Stimulated activated CD4-positive, alpha-beta T cell treated with anti-CD3 and anti-CD28 coated beads, TNF-alpha, amount 100 ng/mL, for 48 hours (primary cell): ENCODE results near the gene TAF1.
"Not testable (repeated sequence)": the region's sequence is repeated elsewhere in the genome, so short reads cannot be mapped to it uniquely, and the experiment has no call there.

Source experiments
- DNase-seq, 3 donors: peaks; one replicate each; pipeline ENCODE4 v3.0.0-alpha.2; 2020; ENCODE audit warnings: low read depth in 3 of 3

The TAF1 gene

DNA sequence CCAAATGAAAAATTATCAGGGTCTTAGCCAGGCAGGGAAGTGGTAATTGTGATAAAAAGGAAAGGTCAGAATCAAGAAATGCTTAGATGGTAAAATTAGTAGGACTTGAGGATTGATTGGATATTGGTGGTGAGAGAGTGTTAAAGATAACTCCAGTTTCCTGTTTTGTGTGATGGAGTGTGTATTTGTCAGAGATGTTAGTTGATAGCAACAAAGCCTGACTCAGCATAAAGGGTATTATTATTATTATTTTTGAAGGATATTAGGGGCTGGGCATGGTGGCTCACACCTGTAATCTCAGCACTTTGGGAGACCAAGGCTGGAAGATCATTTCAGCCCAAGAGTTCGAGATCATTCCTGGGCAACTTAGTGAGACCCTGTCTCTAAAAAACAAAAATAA lies 143.1 kb downstream of the TAF1 start:
- DNase-seq = no peak

DNA sequence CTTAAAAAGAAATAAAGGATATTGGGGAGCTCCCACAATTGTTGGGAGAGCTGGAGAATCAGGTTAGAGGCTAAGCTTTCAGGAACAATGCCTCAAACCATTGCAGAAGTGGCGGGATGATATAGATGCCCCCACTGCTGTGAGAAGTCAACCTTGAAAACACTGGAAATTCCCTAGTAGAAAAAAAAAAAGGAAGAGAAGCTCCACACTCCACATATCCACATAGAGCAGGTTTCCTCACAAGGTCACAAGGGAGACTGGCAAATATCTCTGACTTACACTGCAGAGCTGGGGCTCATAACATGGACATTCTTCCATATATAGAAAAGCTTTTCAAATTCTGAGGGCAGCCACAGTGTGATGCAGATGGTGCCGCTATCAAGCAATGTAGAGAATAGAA lies 144.0 kb downstream of the TAF1 start:
- DNase-seq = no peak

DNA sequence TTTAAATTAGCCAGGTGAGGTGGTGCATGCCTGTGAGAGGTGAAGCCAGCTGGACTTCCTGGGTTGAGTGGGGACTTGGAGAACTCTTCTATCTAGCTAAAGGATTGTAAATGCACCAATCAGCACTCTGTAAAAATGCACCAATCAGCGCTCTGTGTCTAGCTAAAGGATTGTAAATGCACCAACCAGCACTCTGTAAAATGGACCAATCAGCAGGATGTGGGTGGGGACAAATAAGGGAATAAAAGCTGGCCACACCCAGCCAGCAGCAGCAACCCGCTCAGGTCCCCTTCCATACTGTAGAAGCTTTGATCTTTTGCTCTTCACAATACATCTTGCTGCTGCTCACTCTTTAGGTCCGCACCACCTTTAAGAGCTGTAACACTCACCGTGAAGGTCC lies 147.6 kb downstream of the TAF1 start:
- not testable (repeated sequence) for DNase-seq

DNA sequence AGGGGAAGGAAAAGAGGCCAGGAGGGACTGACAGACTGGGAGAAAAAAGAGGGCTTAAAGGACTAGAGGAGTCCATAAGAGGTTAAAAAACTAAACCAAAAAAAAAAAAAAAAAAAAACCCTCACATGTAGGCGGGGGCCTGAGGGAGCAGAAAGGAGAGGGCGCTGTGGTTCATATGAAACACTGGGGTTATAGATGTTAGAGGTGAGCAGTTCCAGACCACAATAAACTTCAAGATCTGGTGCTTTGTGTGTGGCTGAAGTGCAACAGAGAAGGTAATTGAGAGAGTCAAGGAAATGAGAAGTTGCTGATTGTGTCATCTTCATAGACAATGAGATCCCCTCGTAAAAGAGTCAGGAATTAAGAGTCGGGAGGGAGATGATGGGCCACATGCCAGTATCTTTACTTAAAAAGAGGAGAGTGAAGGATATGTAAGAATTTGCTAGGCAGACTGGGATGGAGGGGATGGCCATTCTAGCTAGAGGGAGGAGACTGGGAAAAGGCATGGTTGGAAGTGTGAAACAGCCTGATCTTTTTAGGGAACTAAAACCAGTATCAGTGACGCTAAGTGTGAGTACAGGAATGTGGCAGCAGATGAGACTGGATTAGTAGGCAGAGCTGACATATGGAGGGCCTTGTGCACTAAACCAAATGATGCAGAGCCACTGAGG lies 148.3 kb downstream of the TAF1 start:
- no peak for DNase-seq

DNA sequence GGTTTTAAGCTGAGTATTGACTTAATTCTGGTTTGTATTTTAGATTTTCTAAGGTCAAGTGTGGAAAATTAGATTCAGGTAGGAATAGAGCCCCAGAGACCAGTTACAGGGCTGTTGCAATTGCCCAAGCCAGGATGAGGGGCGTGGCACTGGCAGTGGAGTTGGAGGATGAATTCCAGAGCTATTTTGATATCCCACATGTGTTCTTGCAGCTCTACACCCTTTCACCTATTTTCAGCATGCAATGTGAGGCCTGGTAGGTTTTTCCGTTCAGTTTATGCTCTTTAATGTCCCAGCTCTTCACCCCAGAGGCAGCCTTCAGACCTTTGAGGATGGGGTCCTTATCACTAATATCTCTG lies 148.9 kb downstream of the TAF1 start:
- DNase-seq = no peak
